Measurements from ENCODE around the gene SCN5A.
A peak's percentile ranks its signal among the peaks of the same experiment; 100 is the strongest.

The SCN5A gene

DNA sequence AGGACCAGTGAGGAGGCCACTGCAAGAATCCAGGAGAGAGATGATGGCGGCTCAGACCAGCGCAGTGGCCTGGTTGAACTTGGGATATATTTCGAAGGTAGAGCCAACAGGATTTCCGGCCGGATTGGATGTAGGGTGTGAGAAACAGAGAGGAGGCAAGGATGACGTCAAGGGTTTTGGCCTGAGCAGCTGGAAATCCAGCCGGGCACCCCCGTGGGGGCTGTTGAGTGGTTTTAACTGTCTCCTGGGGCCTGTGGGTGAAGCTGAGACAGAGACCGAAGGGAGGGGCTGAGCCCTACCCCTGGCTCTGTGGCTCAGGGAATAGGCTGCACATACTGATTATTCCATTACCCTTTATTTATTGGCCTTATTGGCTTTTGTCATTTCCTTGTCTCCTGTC lies 107.7 kb downstream of the SCN5A start:
- no peak for DNase-seq (ENCODE audit: low read depth in 2 of 2)

DNA sequence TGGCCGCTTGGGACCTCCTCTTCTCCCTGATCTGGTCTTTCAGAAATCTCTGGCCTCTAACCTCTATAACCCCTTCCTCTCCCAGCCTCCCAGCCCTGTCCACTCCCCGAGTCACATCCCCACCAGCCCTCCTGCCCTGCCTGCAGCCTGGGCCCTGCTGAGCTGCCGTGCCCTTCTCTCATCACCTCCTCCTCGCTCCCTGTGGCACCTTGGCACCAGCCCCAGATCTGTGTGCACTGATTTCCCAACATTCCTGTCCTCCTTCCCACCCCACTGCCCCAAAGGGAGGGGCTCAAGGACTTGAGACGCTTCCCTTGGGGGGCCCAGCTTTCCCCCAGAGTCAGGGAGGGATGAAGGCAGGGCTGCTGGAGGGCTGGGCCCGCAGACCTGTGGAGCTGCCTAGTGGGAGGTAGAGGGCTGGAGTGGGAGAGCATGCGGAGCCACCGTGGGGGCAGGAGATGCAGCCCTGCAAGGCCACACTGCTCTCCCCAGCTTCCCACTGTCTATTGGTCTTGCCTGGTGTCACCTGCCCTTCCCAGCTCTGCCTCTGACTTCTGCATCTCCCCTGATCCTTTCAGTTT lies 110.6 kb downstream of the SCN5A start:
- no peak for DNase-seq (ENCODE audit: low read depth in 2 of 2)

DNA sequence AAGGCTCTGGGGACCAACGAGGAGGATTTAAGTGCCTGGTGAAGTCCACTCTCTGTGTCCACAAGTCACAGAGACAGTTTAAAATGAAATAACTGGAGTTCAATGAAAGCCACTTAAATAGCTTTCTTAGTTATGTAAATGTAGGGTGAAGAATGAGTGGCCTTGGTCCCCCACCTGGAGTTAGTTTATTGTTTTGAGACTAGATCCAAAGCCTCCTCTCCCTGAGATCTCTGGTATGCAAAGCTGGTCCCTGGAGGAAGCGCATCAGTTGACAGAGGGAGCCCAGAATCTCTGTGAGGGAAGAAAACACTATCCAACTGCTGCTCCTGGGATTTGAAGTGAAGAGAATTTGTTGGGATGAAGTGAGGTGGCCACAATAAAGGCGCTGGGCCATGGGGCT lies 112.8 kb downstream of the SCN5A start:
- no peak for DNase-seq (ENCODE audit: low read depth in 2 of 2)

DNA sequence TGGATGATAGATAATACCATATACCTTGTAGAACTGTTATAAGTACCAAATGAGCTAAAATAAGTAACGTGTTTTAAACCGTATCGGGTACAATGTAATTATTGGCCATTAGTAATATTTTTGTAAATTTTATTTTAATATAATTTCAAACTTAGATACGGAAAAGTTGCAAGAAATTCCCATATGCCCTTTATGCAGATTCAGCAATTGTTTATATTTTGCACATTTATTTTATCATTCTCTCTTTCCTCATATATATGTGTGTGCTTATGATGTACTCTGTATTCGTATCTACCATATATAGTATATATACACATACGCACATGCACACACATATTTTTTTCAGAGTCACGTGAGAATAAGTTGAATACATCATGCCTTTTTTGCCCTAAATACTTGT lies 114.9 kb downstream of the SCN5A start:
- no peak for DNase-seq (ENCODE audit: low read depth in 2 of 2)

DNA sequence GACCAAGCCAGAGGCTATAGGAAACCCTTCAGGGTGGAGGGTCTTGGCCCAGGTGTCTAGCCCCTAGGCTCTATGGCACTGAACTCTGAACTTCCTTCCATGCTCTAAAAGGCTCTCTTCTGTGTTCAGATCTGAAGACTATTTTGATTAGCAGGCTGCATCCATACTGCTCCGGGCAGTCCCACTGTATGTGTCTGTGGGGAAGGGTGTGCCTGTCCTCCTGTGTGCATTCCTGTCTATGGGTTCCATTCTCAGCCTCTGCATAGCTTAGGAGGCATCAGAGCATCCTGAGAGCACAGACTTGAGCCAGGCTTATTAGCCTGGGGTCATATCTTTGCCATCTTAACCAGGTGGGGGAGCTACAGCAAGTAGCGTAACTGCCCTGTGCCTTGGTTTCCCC lies 115.3 kb downstream of the SCN5A start:
- no peak for DNase-seq (ENCODE audit: low read depth in 2 of 2)

DNA sequence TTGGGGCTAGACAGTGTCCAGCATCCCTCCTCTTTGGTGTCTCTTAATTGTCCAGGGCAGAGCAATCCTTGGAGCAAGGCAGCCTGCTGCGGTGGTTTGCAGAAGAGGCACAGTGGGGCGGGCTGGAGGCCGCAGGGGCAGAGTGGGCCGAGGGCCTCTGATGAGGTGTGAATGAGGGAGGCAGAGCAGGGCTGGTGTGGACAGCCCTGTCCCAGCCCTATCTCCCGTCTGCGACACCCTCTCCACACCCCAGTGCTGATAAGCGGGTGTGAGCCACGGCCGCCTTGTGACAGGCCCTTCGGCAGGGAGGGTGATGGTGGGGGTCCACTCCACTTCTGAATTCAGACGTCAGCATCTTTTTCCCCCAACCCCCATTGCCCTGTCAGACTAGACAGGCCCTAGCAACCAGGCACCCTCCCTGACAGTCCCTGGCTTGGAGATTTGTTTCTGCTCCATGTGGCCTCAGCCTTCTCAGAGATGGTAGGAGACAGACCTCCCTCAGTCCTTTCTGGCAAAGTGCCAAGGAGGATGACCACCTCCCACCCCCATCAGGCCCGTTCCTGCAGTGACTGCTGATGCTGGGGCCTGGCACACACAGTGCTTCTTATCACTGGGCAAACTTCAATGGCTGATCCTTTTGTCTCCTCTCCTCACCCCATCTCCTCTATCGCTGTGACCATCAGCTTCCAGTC lies 116.1 kb downstream of the SCN5A start:
- DNase-seq (ENCODE audit: low read depth in 2 of 2), result no peak

DNA sequence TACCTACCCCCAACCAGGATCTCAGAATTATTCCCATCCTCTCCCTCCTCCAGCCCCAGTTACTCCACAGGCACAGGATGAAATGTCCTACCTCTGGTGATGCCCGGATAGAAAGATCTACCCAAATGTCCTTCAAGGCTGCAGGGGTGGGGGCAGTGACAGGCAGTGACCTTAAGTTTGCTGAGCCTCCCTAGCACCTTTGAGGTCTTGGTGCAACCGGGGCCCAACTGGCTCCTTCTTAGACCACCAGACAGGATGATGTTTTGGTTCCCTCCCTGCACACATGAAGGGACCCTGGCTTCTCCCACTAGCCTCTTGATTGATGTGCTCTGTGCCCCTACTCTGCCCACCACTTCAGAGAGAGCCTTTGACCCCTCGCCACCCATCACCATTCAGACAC lies 117.0 kb downstream of the SCN5A start:
- no peak for DNase-seq (ENCODE audit: low read depth in 2 of 2)

DNA sequence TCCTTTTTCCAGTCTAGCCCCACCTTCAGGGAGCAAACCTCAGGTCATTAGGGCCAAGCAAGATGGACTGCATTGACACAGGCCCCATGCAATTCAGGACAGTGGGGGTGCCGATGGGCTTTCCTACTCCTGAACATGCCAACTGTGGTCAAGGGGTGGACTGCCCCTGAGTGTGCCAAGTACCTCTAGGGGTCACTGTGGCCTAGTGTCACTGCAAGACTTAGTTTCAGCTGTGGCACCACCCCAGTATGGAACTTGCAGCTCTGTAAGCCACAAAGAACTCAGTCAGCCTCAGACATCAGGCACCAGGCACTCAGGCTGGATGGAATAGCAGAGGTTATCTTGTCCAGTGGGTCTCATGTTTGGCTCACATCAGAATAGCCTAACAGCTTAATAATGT lies 121.0 kb downstream of the SCN5A start:
- no peak for DNase-seq (ENCODE audit: low read depth in 2 of 2)

DNA sequence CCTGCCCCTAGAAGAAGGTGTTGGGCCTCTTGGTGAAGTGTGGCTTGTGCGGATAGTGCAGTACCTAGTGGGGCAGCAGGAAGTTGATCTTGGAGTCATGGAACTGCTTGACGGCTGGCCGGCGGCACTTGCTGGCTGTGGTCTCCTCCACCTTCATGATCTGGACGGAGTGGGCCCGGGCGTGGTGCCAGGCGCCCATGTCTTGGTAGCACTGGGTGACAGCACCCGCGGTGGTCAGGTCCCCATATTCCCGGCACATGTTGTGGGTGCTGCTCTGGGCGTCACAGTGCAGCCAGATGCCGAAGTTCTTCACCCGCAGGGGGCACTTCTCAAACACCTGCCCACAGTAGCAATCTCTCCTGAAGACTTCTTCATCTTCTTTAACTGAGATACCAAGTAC lies 122.7 kb downstream of the SCN5A start:
- no peak for DNase-seq (ENCODE audit: low read depth in 2 of 2)

DNA sequence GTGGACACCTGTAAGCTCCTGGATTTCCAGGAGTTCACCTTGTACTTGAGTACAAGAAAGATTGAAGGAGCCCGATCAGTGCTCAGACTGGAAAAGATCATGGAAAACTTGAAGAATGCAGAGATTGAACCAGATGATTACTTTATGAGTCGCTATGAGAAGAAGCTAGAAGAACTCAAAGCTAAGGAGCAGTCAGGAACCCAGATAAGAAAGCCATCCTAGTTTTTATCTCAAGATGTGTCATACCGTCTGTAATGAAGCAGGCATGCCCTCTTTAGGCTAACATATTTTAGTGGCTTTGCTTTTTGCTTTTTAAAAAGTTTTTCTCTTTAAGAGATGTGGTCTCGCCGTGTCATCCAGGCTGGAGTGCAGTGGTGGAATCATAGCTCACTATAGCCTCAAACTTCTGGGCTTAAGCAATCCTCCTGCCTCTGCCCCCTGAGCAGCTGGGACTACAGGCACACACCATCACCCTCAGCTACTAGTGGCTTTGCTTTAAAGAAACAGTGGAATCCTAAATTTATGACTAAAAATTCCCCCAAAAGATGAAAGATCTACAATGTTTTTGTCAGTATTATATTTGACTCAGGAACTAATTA lies 125.2 kb downstream of the SCN5A start:
- DNase-seq (ENCODE audit: low read depth in 2 of 2), result no peak

DNA sequence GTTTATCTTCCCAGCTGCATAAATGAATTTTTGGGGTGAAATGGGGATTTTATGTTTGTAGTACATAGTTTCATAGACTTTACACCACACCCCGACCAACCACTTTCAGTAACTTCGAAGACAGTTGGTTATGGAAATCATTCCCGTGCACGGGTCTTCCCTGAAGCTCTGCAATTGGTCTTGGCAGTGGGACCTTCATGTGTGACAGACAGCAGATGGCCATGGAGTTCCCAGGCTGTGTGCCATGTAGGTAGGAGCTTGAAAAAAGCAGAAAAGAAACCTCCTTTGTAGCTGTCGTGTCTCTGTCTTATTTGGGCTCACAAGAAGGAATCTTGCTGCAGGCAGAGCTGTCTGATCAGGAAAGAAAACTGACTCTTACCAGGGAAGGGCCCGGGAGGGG lies 127.5 kb downstream of the SCN5A start:
- DNase-seq (ENCODE audit: low read depth in 2 of 2), result no peak

DNA sequence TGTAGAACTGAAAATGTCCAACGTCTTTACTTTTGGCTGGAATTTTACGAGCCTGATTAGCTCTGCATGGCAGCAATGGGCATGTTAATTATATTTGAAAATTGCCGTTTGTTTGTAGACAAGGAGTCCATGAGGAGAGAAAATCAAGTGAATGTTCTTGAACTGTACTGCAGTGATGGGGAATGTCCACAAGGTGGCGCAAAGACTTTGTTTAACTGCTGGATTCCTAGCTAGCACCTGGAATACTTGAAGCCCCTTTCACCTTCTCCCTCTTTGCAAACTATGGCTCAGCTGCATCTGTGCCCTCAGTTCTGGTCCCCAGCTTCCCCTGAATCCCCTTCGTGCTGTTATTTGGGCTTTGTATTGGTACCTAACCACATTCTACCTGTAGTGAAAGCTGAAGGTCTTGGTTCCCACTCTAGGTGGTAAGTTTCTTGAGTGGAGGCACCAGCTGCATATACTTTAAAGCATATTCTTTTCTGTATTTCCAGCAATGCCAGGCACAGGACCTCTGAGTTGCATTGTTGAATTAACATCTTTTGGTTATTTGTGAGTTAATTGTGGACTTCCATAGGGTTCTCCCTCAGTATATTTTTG lies 128.0 kb downstream of the SCN5A start:
- DNase-seq (ENCODE audit: low read depth in 2 of 2), result peak; percentile 39 to 56

DNA sequence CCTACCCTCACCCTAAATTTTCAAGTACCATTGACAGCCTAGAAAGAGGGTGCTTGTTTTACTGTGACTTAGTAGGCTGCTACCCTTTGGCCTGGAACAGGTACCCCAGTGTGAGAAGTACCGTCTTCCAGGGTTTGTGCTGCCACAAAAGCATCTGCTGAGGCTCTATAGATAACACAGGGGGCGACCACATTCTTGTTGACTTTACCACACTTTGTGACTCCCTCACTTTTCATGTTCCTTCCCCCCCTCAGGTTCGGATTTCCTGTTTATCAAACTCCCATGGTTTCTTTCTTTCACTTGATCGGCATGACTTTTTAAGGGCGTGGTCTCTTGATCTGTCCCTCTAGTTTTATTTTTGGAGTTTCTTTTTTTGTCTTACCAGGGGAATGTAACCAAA lies 129.8 kb downstream of the SCN5A start:
- DNase-seq (ENCODE audit: low read depth in 2 of 2), result no peak

DNA sequence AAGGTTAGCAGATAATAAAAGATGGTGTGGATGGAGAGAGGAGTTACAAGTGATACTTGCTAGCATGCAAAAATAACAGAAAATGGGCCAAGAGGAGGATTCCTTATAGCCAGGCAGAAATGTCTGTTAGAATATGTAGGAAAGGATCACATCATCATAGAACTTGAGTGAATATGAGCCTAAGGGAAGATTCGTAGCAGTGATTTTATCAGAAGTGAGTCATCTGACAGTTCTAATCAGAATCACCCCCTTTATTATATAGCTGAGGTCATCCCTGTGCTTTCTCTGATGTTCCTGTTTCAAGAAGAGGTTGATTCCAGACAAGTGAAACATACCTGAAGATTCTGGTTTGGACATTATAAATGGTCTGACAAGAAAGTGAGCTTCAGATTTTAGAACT lies 130.5 kb downstream of the SCN5A start:
- no peak for DNase-seq (ENCODE audit: low read depth in 2 of 2)

DNA sequence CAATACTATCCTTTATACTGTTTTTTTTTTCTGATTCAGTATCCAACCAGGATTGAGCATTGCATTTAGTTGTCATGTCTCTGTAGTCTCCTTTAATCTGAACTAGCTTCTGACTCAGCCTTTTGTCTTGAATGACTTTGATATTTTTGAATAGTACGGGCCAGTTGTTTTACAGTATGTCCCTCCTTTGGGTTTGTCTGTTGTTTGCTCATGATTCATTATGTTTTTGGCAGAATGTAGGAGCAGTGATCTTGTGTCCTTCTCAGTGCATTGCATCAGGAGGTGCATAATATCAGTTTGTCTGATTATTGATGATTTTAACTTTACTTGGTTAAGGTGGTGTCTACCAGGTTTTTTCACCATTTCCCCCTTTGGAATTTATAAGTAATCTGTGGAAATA lies 132.8 kb downstream of the SCN5A start:
- no peak for DNase-seq (ENCODE audit: low read depth in 2 of 2)

DNA sequence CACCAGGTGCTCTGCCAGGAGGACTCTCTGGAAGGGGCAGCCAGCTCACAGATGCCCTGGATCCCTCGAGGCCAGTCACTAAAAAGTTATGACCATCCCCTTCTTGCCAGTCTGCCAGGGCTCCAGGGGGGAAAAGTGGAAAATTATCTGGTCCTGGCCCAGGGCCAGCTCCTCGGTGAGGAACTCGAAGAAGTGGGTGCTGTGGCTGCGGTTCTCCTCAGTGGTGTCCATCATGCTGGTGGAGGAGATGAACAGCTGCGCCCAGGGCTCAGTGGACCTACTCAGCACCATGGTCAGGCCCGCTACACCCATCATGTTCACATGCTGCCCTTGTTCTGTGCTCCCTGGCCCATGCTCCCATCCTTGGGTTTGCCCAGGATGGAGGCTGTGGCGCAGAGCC lies 134.1 kb downstream of the SCN5A start:
- DNase-seq (ENCODE audit: low read depth in 2 of 2), result no peak

DNA sequence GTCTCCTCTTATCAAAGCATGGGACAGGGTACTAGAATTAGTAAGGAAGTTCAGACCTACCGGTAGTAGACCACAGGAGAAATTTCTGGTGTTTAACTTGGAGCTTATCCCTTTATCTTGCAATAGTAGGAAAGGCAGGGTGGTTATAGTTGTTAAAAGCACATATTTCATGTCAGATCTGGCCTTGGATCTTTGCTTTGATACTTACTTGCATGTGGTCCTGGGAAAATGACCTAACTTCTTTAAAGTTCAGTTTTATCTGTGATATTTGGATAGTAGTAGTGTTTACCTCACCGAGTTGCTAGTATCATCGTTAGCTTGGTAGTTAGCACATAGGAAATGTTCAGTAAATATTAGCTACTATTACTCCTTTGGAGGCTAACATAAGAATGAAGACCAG lies 137.9 kb downstream of the SCN5A start:
- DNase-seq (ENCODE audit: low read depth in 2 of 2), result no peak

DNA sequence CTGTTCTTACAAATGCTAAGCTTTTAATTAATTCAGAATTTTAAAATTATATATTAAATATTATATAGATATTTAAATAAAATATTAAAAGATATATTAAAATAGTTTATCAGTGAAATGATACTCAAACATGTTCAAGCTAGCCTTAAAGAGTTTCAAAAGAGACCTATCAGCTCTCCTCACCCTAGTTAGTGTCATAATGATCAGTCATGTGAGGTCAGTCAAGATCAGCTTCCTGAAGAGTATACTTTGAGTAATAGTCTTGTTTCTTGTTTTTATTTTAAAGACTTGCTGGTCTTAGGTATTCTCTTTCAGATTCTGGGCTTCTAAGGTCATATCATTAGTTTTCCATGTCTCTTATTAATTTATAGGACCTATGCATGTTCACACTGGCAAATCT lies 138.9 kb downstream of the SCN5A start:
- no peak for DNase-seq (ENCODE audit: low read depth in 2 of 2)

DNA sequence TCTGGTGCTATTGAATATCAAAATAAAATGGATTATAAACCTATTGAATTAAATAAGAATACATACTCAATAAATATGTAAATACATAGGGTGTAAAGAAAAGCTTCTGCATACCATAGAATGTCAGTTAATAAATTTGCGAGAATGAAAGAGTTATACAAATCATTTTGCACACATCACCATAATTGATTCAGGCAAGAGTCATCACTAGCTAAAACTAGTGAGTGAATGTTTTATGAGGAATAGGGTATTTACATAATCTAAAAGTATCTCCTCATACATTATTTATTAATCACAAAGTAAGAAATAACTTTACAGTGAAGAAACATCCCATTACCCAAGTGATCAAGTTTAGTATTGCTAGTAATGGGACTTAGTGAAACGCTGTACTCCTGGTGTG lies 139.8 kb downstream of the SCN5A start:
- DNase-seq (ENCODE audit: low read depth in 2 of 2), result no peak

DNA sequence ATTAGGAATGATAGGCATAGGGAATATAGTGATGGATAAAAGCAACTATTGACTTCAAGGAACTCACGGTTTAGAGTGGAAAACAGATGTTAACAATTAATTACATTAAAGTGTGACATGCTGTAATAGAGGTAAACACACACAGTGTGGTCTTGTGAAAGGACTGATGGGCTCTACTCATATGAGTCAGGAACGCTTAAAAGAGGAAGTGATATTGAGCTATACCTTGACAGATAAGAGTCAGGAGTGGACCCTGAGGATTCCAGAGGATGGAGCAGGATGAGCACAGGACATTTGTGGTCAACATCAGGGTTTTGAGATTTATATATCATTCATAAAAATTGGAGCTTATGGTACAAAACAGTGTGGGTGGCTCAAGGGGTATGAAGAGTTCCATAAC lies 142.4 kb downstream of the SCN5A start:
- no peak for DNase-seq (ENCODE audit: low read depth in 2 of 2)

DNA sequence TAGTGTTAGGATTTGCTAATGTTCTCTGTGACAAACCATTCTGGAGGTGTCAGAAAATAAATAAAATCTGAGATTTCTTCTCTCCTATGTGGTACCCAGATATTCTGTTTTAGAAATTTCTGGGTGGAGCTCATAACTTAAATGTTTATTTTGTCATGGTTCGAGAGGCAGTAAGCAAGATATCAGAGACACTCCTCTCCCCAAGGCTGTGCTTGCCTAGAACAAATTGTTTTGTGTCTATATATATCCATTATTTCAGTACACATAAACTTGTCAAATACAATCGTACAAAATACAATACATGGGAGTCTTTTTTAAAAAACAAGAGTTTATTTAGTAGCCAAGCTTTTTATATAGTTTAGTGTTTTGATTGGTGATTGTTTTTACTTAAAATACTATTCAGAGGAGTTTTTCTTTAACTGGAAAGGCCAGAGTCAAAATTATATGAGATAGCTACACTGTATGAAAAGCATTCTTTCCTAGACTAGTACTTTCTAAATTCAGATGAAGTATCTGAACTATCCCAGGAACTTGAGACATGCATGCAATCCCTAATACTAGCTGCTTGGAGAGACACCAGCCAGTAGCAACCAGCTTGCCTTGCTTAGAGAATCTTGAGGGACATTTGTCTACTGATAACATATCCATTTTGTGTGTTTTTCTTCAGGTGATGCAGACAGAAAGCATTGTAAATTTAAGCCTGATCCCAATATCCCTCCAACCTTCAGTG lies 148.6 kb downstream of the SCN5A start:
- no peak for DNase-seq (ENCODE audit: low read depth in 2 of 2)
